ENCODE measurements around the gene C7.

C7 gene

GRCh38 chr5:40914835-40915234, 5.5 kb downstream of the C7 start:
- Histone ChIP-seq H3K9me3 (ENCODE audit: control insufficient read depth, low read length) (no peaks in the 10 kb centered on the region), H3K27ac (ENCODE audit: insufficient read depth, low read length, poor library complexity, severe bottlenecking) (no peak overlapping the region), H3K36me3 (ENCODE audit: control insufficient read depth, insufficient read depth, low read length) (no peaks in the 10 kb centered on the region), H3K4me1 (ENCODE audit: control insufficient read depth, insufficient read depth, low read length, poor library complexity, severe bottlenecking) (no peaks in the 10 kb centered on the region), H3K4me3 (ENCODE audit: insufficient read depth, low read depth, low read length, poor library complexity, severe bottlenecking) (no peak overlapping the region), H3K27me3 (replicated peaks; ENCODE audit: control insufficient read depth, insufficient read depth, low read length, poor library complexity, severe bottlenecking) (no peaks in the 10 kb centered on the region)
- no peak for DNase-seq

- Histone ChIP-seq H3K36me3 (ENCODE audit: control insufficient read depth, insufficient read depth, low read length) (no peaks in the 10 kb centered on the region), H3K9me3 (ENCODE audit: control insufficient read depth, low read length) (no peaks in the 10 kb centered on the region), H3K27ac (ENCODE audit: insufficient read depth, low read length, poor library complexity, severe bottlenecking) (no peak overlapping the region), H3K4me1 (ENCODE audit: control insufficient read depth, insufficient read depth, low read length, poor library complexity, severe bottlenecking) (no peaks in the 10 kb centered on the region), H3K27me3 (replicated peaks; ENCODE audit: control insufficient read depth, insufficient read depth, low read length, poor library complexity, severe bottlenecking) (no peaks in the 10 kb centered on the region), H3K4me3 (ENCODE audit: insufficient read depth, low read depth, low read length, poor library complexity, severe bottlenecking) (no peak overlapping the region)
- no peak for DNase-seq
Measured at GRCh38 chr5:40915341-40915926, 6.1 kb downstream of the C7 start.

GRCh38 chr5:40916226-40916625, 6.9 kb downstream of the C7 start:
- Histone ChIP-seq H3K4me1 (ENCODE audit: control insufficient read depth, insufficient read depth, low read length, poor library complexity, severe bottlenecking) (no peaks in the 10 kb centered on the region), H3K27ac (ENCODE audit: insufficient read depth, low read length, poor library complexity, severe bottlenecking) (no peak overlapping the region), H3K4me3 (ENCODE audit: insufficient read depth, low read depth, low read length, poor library complexity, severe bottlenecking) (no peak overlapping the region), H3K9me3 (ENCODE audit: control insufficient read depth, low read length) (no peaks in the 10 kb centered on the region), H3K36me3 (ENCODE audit: control insufficient read depth, insufficient read depth, low read length) (no peaks in the 10 kb centered on the region), H3K27me3 (replicated peaks; ENCODE audit: control insufficient read depth, insufficient read depth, low read length, poor library complexity, severe bottlenecking) (no peaks in the 10 kb centered on the region)
- DNase-seq, result no peak

GRCh38 chr5:40928886-40929448, 19.7 kb downstream of the C7 start:
- Histone ChIP-seq H3K4me1 (ENCODE audit: control insufficient read depth, insufficient read depth, low read length, poor library complexity, severe bottlenecking) (no peaks in the 10 kb centered on the region), H3K27ac (ENCODE audit: insufficient read depth, low read length, poor library complexity, severe bottlenecking) (no peak overlapping the region), H3K36me3 (ENCODE audit: control insufficient read depth, insufficient read depth, low read length) (no peaks in the 10 kb centered on the region), H3K27me3 (replicated peaks; ENCODE audit: control insufficient read depth, insufficient read depth, low read length, poor library complexity, severe bottlenecking) (no peaks in the 10 kb centered on the region), H3K4me3 (ENCODE audit: insufficient read depth, low read depth, low read length, poor library complexity, severe bottlenecking) (no peak overlapping the region), H3K9me3 (ENCODE audit: control insufficient read depth, low read length) (no peaks in the 10 kb centered on the region)
- no peak for DNase-seq

- no peaks in the 10 kb centered on the region for H3K9me3 ChIP-seq (ENCODE audit: control insufficient read depth, low read length)
- H3K36me3 ChIP-seq (ENCODE audit: control insufficient read depth, insufficient read depth, low read length), result no peaks in the 10 kb centered on the region
Measured at GRCh38 chr5:40932766-40933165, 23.5 kb downstream of the C7 start.

DNA sequence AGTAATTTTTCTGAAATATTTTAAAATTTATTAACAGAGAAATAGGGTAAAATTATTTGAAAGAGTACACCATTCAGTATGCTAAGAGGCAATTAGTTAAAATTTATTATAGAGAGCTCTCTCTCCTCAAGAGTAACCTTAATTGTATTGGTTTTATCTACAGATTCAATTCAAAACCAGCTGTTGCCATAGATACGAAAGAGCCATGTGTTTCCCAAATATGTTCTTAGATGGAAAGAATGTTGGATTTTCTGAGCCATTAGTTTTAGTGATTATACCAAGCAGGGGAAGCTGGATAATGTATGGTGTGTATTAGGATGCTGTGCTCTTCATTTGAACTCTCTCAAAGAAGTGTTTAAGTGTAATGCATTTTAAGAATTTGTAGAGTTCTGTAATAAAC, 27.8 kb downstream of the C7 start:
- no peaks in the 10 kb centered on the region for H3K36me3 ChIP-seq (ENCODE audit: control insufficient read depth, insufficient read depth, low read length)
- H3K9me3 ChIP-seq (ENCODE audit: control insufficient read depth, low read length), result no peaks in the 10 kb centered on the region
- H3K27ac ChIP-seq (ENCODE audit: insufficient read depth, low read length, poor library complexity, severe bottlenecking), result no peak overlapping the region
- no peaks in the 10 kb centered on the region for H3K4me1 ChIP-seq (ENCODE audit: control insufficient read depth, insufficient read depth, low read length, poor library complexity, severe bottlenecking)
- H3K27me3 ChIP-seq (replicated peaks; ENCODE audit: control insufficient read depth, insufficient read depth, low read length, poor library complexity, severe bottlenecking), result no peaks in the 10 kb centered on the region
- H3K4me3 ChIP-seq (ENCODE audit: insufficient read depth, low read depth, low read length, poor library complexity, severe bottlenecking), result no peak overlapping the region
- DNase-seq, result no peak

More at GRCh38 chr5:40932766-40933165, 23.5 kb downstream of the C7 start:
- no peak overlapping the region for H3K27ac ChIP-seq (ENCODE audit: insufficient read depth, low read length, poor library complexity, severe bottlenecking)
- DNase-seq, result no peak
- H3K27me3 ChIP-seq (replicated peaks; ENCODE audit: control insufficient read depth, insufficient read depth, low read length, poor library complexity, severe bottlenecking), result no peaks in the 10 kb centered on the region
- no peaks in the 10 kb centered on the region for H3K4me1 ChIP-seq (ENCODE audit: control insufficient read depth, insufficient read depth, low read length, poor library complexity, severe bottlenecking)
- H3K4me3 ChIP-seq (ENCODE audit: insufficient read depth, low read depth, low read length, poor library complexity, severe bottlenecking), result no peak overlapping the region

DNA sequence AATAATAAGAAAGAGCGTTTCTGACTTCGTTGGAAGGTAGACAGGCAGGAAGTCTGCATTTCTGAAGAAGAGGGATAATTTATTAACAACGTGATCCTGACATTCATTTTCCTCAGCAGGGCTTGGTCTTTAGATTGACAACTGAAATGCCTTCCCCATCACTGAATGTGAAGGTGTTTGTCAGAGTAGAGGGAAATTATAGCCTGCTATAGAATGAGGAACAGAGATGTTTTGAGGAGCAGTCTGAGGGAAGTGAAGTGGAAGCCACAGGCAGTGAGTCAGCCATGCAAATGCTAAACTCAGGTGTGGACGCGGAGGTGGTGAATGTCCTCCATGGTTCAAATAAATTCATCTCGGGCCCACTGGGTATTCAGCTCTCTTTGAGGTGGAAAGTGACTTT, 30.5 kb downstream of the C7 start:
- Histone ChIP-seq H3K36me3 (ENCODE audit: control insufficient read depth, insufficient read depth, low read length) (no peaks in the 10 kb centered on the region), H3K4me3 (ENCODE audit: insufficient read depth, low read depth, low read length, poor library complexity, severe bottlenecking) (no peak overlapping the region), H3K27me3 (replicated peaks; ENCODE audit: control insufficient read depth, insufficient read depth, low read length, poor library complexity, severe bottlenecking) (no peaks in the 10 kb centered on the region), H3K27ac (ENCODE audit: insufficient read depth, low read length, poor library complexity, severe bottlenecking) (no peak overlapping the region), H3K4me1 (ENCODE audit: control insufficient read depth, insufficient read depth, low read length, poor library complexity, severe bottlenecking) (no peaks in the 10 kb centered on the region), H3K9me3 (ENCODE audit: control insufficient read depth, low read length) (no peaks in the 10 kb centered on the region)
- DNase-seq, result no peak

GRCh38 chr5:40945111-40945510, 35.8 kb downstream of the C7 start:
- Histone ChIP-seq H3K4me1 (ENCODE audit: control insufficient read depth, insufficient read depth, low read length, poor library complexity, severe bottlenecking) (no peaks in the 10 kb centered on the region), H3K4me3 (ENCODE audit: insufficient read depth, low read depth, low read length, poor library complexity, severe bottlenecking) (no peak overlapping the region), H3K27me3 (replicated peaks; ENCODE audit: control insufficient read depth, insufficient read depth, low read length, poor library complexity, severe bottlenecking) (no peaks in the 10 kb centered on the region), H3K9me3 (ENCODE audit: control insufficient read depth, low read length) (no peaks in the 10 kb centered on the region), H3K36me3 (ENCODE audit: control insufficient read depth, insufficient read depth, low read length) (no peaks in the 10 kb centered on the region), H3K27ac (ENCODE audit: insufficient read depth, low read length, poor library complexity, severe bottlenecking) (no peak overlapping the region)
- DNase-seq, result no peak

DNA sequence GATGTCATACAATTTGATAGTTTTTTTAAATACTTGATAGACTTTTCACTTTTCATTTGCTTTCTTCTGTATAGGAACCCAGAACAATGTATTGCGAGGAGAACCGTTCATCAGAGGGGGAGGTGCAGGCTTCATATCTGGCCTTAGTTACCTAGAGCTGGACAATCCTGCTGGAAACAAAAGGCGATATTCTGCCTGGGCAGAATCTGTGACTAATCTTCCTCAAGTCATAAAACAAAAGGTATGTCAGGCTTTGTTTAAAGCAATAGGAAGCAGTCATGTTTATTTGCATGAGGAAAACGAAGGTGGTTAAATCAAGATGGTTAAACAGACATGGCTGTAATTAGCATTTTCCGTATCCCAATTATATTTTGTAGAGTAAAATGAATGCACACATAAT, 46.0 kb downstream of the C7 start:
- H3K27ac ChIP-seq (ENCODE audit: insufficient read depth, low read length, poor library complexity, severe bottlenecking), result no peak overlapping the region
- no peaks in the 10 kb centered on the region for H3K27me3 ChIP-seq (replicated peaks; ENCODE audit: control insufficient read depth, insufficient read depth, low read length, poor library complexity, severe bottlenecking)
- H3K4me3 ChIP-seq (ENCODE audit: insufficient read depth, low read depth, low read length, poor library complexity, severe bottlenecking), result no peak overlapping the region
- DNase-seq, result no peak
- H3K9me3 ChIP-seq (ENCODE audit: control insufficient read depth, low read length), result no peaks in the 10 kb centered on the region
- H3K4me1 ChIP-seq (ENCODE audit: control insufficient read depth, insufficient read depth, low read length, poor library complexity, severe bottlenecking), result no peaks in the 10 kb centered on the region
- H3K36me3 ChIP-seq (ENCODE audit: control insufficient read depth, insufficient read depth, low read length), result no peaks in the 10 kb centered on the region

DNA sequence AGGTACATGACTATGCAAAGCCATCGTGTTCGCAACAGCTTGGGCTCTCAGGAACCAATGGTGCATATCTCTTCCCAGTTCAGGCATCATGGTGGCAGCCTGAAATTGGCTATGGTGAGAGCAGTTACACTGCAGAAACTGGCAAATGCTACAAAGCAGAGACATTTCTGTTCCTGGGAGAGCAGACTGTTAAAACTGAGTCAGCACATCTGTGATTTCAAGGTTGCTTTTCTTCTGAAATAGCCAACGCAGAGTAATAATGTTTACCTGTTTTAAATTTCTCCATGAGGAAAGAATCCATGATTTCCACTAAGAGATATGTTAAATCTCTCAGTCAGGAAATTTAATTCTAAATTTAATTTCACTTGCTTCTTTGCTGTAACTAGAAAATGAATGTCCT, 47.8 kb downstream of the C7 start:
- H3K27me3 ChIP-seq (replicated peaks; ENCODE audit: control insufficient read depth, insufficient read depth, low read length, poor library complexity, severe bottlenecking), result no peaks in the 10 kb centered on the region
- no peak overlapping the region for H3K27ac ChIP-seq (ENCODE audit: insufficient read depth, low read length, poor library complexity, severe bottlenecking)

More for the DNA sequence above, 47.8 kb downstream of the C7 start:
- Histone ChIP-seq H3K36me3 (ENCODE audit: control insufficient read depth, insufficient read depth, low read length) (no peaks in the 10 kb centered on the region), H3K4me3 (ENCODE audit: insufficient read depth, low read depth, low read length, poor library complexity, severe bottlenecking) (no peak overlapping the region), H3K4me1 (ENCODE audit: control insufficient read depth, insufficient read depth, low read length, poor library complexity, severe bottlenecking) (no peaks in the 10 kb centered on the region), H3K9me3 (ENCODE audit: control insufficient read depth, low read length) (no peaks in the 10 kb centered on the region)
- DNase-seq, result no peak

Measured in effector memory CD4-positive, alpha-beta T cell (primary cell).